ENCODE measurements around the gene LRMDA. TPM values are rescaled to one million over a fixed set of nuclear protein-coding genes. Genes with fewer than 3 reads are reported as not detected.

LRMDA gene
- total and polyA plus RNA-seq, 10 of the 15 experiments (the other 5 are each of a cell fraction or from before 2014, with no cell fraction given) = 0.07 to 0.54 (median 0.29) TPM; not detected in 4

GRCh38 chr10:75770626-75771081, 339.2 kb downstream of the LRMDA start (continued):
- TF ChIP-seq, protein P1, sequence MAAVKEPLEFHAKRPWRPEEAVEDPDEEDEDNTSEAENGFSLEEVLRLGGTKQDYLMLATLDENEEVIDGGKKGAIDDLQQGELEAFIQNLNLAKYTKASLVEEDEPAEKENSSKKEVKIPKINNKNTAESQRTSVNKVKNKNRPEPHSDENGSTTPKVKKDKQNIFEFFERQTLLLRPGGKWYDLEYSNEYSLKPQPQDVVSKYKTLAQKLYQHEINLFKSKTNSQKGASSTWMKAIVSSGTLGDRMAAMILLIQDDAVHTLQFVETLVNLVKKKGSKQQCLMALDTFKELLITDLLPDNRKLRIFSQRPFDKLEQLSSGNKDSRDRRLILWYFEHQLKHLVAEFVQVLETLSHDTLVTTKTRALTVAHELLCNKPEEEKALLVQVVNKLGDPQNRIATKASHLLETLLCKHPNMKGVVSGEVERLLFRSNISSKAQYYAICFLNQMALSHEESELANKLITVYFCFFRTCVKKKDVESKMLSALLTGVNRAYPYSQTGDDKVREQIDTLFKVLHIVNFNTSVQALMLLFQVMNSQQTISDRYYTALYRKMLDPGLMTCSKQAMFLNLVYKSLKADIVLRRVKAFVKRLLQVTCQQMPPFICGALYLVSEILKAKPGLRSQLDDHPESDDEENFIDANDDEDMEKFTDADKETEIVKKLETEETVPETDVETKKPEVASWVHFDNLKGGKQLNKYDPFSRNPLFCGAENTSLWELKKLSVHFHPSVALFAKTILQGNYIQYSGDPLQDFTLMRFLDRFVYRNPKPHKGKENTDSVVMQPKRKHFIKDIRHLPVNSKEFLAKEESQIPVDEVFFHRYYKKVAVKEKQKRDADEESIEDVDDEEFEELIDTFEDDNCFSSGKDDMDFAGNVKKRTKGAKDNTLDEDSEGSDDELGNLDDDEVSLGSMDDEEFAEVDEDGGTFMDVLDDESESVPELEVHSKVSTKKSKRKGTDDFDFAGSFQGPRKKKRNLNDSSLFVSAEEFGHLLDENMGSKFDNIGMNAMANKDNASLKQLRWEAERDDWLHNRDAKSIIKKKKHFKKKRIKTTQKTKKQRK (IDR thresholded peaks at IDR 0.05; ENCODE audit: low read depth, low read length) = no peak
- no peak for TF ChIP-seq LARP7 (IDR thresholded peaks at IDR 0.05)

- Histone ChIP-seq H3K9me3 (replicated peaks; ENCODE audit: control insufficient read depth, insufficient read depth, low read length) (no peaks in the 10 kb centered on the region), H4K20me1 (ENCODE audit: control insufficient read depth, insufficient read depth) (no peaks in the 10 kb centered on the region; the same call in 1 of the 2 replicates), H2AFZ (ENCODE audit: control insufficient read depth, low read depth, low read length) (no peak overlapping the region; the same call in 1 of the 2 replicates), H3K27ac (ENCODE audit: control insufficient read depth, insufficient read depth) (no peak overlapping the region), H3K4me3 (no peak overlapping the region), H3K27me3 (replicated peaks in 1 of 2; ENCODE audit: control insufficient read depth in 2 of 2, insufficient read depth in 2 of 2, low read length in 1 of 2) (peaks cover 0 to 2% of the 10 kb centered on the region in 2 experiments; a peak in 1 of 4 replicates), H3K4me1 (ENCODE audit: control insufficient read depth, insufficient read depth, low read length) (peaks cover 4% of the 10 kb centered on the region; the same call in 1 of the 2 replicates), H3K79me2 (ENCODE audit: control insufficient read depth, insufficient read depth, low read length) (no peaks in the 10 kb centered on the region), H3K4me2 (ENCODE audit: control insufficient read depth, insufficient read depth) (no peak overlapping the region), H3K36me3 (ENCODE audit: control insufficient read depth in 2 of 2, insufficient read depth in 2 of 2, low read length in 1 of 2) (no peaks in the 10 kb centered on the region), H3K9ac (ENCODE audit: control insufficient read depth, insufficient read depth, low read length) (no peak overlapping the region)
- ChIA-PET CTCF (interaction anchor here (0.5 to 1.4 kb wide), 2 partner anchors 9 to 549 kb away, joined by 3 to 4 read pairs; no protein-coding TSS in a partner anchor), SMC1A (ENCODE audit: uncharacterized antibody, unreplicated experiment) (interaction anchor here (0.7 to 1.5 kb wide), 4 partner anchors 8 to 71 kb away, joined by 3 read pairs; no protein-coding TSS in a partner anchor), RAD21 (ENCODE audit: unreplicated experiment) (interaction anchor here (0.7 kb wide), 1 partner anchor 160 kb away, joined by 3 read pairs; no protein-coding TSS in a partner anchor), POLR2A (interaction anchor here (0.8 kb wide), 1 partner anchor 9 kb away, joined by 3 read pairs; no protein-coding TSS in a partner anchor)
- DNase-seq (ENCODE audit: low read depth, low spot score) (no peak), ATAC-seq (no peak), FAIRE-seq (no peak)
- in situ Hi-C loops (cut with MboI) (no loop called here), intact Hi-C loops (cut with micrococcal nuclease; ENCODE audit: unreplicated experiment) (loop anchor here (5.0 kb wide), 2 partner anchors 159 to 369 kb away; partner anchors contain the start of gene ZNF503)
- WGBS (ENCODE audit: insufficient coverage, insufficient replicate concordance, low lambda C conversion rate, missing lambda C conversion rate) = 7% methylated on average over 1 of the region's 1 CpG
- BruUV-seq (replicated peaks) = no TSS peak
- TF ChIP-seq CREM (IDR thresholded peaks at IDR 0.05; ENCODE audit: low read depth) (no peak), ZBTB11 (CRISPR knock-in tag; IDR thresholded peaks at IDR 0.05) (no peak), BCL11A (IDR thresholded peaks at IDR 0.05; ENCODE audit: low read depth, low read length) (no peak), ZNF24 (IDR thresholded peaks at IDR 0.05) (no peak), ATF7 (IDR thresholded peaks at IDR 0.05; ENCODE audit: low read depth) (no peak), MTA3 (IDR thresholded peaks at IDR 0.05; ENCODE audit: borderline replicate concordance, low read length) (no peak), NFIC (IDR thresholded peaks at IDR 0.05; ENCODE audit: low read depth, low read length) (no peak), ZBTB4 (CRISPR knock-in tag; IDR thresholded peaks at IDR 0.05) (no peak), MXI1 (IDR thresholded peaks at IDR 0.05; ENCODE audit: low read depth, low read length) (no peak), EGR1 (IDR thresholded peaks at IDR 0.05; ENCODE audit: borderline replicate concordance in 1 of 2, low read depth in 2 of 2, low read length in 2 of 2) (no peak)
Measured at GRCh38 chr10:75771606-75772005, 340.2 kb downstream of the LRMDA start.

All from GM12878 (cell line).